HG03520 (cell line): ENCODE results near the gene AKNA.

Experiments
- ATAC-seq: cut with Tn5 transposase; IDR thresholded peaks from one replicate; pipeline ENCODE4 v1.9.1; 2021; ENCODE audit warnings: mild to moderate bottlenecking, moderate library complexity; ENCODE audit not compliant: unreplicated experiment

The AKNA gene

GRCh38 chr9:114397219-114397847 lies 9.6 kb upstream of the AKNA start:
- no peak for ATAC-seq

GRCh38 chr9:114396558-114397218 lies 8.9 kb upstream of the AKNA start:
- ATAC-seq: no peak

GRCh38 chr9:114395768-114396167 lies 8.0 kb upstream of the AKNA start:
- ATAC-seq: no peak

- ATAC-seq: no peak
Observed at GRCh38 chr9:114395334-114395617, 7.5 kb upstream of the AKNA start.

- ATAC-seq: no peak
Observed at GRCh38 chr9:114394523-114395333, 6.9 kb upstream of the AKNA start.

- ATAC-seq: no peak
Observed at GRCh38 chr9:114392749-114393112, 4.9 kb upstream of the AKNA start.

- no peak for ATAC-seq
Observed at GRCh38 chr9:114390952-114391351, 3.2 kb upstream of the AKNA start.

GRCh38 chr9:114389612-114390368 lies 2.0 kb upstream of the AKNA start:
- no peak for ATAC-seq

GRCh38 chr9:114388764-114389375 lies 1.1 kb upstream of the AKNA start:
- ATAC-seq: no peak

- no peak for ATAC-seq
Observed at GRCh38 chr9:114388357-114388682, 538 bp upstream of the AKNA start.

GRCh38 chr9:114386886-114387679 lies 699 bp downstream of the AKNA start:
- ATAC-seq: no peak

GRCh38 chr9:114386361-114386885 lies 1.4 kb downstream of the AKNA start:
- ATAC-seq: no peak

GRCh38 chr9:114385397-114386181 lies 2.2 kb downstream of the AKNA start:
- peak; percentile 87 for ATAC-seq

GRCh38 chr9:114384836-114385396 lies 2.9 kb downstream of the AKNA start:
- no peak for ATAC-seq

- ATAC-seq: no peak
Observed at GRCh38 chr9:114384341-114384740, 3.4 kb downstream of the AKNA start.

GRCh38 chr9:114383521-114384231 lies 4.1 kb downstream of the AKNA start:
- no peak for ATAC-seq

- ATAC-seq: no peak
Observed at GRCh38 chr9:114382699-114383520, 4.9 kb downstream of the AKNA start.

GRCh38 chr9:114378883-114379282 lies 8.9 kb downstream of the AKNA start:
- no peak for ATAC-seq
